NOMO-1 treated with dmso at 0.1 percent for 144 hours (cell line): ENCODE data around the gene ERN2.
"Not testable (repeated sequence)": the region's sequence is repeated elsewhere in the genome, so short reads cannot be mapped to it uniquely, and the experiment has no call there.

Experiments
- DNase-seq: peaks from one replicate; lab custom pipeline; 2025; ENCODE audit not compliant: unreplicated experiment; lab: John Stamatoyannopoulos, UW

Gene ERN2

DNA sequence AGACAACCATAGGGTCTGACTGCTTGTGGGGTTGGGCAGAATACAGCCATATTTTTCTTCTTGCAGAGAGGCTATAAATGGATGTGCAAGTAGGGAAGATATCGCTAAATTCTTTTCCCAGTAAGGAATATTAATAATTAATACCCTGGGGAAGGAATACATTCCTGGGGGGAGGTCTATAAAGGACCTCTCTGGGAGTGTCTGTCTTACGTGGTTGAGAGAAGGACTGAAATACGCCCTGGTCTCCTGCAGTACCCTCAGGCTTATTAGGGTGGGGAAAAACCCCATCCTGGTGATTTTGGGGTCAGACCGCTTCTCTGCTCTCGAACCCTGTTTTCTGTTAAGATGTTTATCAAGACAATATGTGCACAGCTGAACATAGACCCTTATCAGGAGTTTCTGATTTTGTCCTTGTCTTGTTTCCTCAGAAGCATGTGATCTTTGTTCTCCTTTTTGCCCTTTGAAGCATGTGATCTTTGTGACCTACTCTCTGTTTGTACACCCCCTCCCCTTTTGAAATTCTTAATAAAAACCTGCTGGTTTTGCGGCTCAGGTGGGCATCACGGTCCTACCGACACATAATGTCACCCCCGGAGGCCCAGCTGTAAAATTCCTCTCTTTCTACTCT, 9.7 kb upstream of the ERN2 start:
- not testable (repeated sequence) for DNase-seq

DNA sequence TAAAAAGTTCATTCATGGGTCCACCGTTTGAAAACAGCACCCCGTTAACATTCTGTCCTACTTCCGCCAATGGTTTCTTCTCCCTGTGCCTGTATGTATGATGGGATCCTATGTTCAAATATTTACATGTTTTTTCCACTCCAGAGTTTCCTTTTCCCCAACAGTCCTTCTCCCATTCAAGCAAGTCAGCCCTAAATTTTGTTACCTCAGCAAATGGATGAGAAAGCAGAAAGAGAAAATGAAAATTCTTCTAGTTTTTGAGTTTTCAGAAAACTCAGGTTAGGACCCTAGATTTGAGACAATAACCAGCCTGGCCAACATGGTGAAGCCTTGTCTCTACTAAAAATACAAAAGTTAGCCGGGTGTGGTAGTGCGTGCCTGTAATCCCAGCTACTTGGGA, 3.5 kb upstream of the ERN2 start:
- DNase-seq: no peak

DNA sequence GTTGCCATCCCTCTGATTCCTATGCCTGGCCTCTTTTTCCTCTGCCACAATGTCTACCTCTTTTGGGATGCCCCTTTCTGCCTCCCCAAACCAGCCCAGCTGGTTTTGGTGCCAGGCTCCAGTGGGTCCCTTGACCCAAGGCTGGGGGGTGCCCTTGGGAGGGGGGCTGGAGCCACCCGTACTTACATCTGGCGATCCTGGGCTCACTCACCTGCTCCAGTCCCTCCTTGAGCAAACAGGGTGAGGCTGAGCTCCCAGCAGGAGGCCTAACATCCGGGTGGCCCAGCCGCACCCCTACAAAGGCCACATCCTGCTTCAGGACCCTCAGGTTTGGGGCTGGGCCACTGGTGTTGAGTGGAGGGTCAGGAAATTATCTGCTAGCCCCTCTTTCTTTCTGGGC, 1.2 kb downstream of the ERN2 start:
- DNase-seq: no peak

DNA sequence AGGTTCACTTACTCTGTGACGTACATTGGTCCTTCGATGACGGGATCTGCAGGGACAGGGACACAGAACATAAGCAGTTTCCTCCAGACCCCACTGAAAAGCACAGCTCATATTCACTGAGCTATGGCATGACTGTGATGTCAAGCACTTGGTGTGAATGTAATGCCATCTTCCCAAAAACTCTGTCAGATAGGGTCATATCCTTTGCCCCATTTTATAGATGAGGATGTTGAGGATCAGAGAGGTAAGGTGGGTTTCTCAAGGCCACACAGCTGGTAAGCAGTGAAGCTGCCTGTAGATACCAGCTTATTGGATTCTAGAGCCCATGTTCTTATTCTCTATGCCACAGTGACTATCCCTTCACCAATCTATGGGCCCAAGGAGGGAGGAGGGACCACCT, 2.5 kb downstream of the ERN2 start:
- DNase-seq: no peak

DNA sequence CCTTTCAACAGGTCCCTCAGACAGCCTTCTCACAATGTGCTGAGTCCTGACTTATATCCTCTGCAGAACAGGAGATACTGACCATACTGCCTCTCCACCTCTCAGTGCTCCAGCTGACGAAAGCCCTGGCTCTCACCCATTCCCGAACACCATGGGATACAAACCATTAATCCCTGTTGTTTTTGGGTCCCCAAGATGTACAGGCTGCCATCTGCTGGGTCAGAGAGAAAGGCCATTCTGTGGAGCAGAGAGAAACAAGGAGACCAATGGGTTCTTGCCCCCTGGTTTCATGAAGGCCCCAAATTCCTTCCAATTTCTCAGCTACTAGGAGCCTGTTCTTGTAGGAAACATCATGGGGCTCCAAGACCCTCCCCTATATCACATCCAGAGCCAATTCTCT, 3.0 kb downstream of the ERN2 start:
- DNase-seq: no peak

GRCh38 chr16:23709536-23709935, 3.5 kb downstream of the ERN2 start:
- DNase-seq: no peak

- DNase-seq: no peak
These were observed 6.6 kb downstream of the ERN2 start for GRCh38 chr16:23706439-23706838.

- DNase-seq: no peak
These were observed 7.5 kb downstream of the ERN2 start for GRCh38 chr16:23705517-23705902.

DNA sequence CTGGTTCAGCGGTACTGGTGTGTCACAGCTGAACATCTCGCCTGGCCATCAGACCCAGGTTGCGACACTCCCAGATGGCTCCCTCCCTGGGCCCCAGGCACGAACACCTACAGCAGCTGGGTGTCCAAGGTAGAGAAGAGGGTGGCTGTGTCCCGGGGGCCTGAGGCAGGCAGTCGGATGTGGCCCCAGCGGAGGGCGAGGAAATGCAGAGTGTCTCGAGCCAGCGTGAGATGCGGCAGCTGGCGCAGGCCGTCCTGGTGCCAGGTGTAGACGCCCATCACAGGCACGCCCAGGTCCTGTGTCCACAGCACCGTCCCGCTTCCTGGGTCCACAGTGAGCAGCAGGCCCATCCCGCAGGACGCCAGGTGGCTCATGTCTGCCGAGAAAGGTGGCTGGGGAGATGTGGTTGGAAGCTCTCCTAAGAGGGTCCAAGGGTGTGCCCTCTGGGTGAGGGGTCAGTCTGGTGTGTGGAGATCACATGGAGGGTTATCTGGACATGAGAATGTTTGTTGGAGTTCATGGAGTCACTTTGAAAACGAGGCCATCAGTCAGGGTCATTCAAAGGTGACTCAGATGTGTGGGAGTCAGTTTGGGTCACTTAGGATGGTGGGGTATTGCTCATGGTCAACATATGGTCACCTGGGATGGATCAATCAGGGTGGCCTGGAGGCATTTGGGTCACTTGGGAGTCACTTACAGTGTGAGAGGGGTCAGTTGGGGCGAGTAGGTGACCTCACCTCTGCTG, 8.1 kb downstream of the ERN2 start:
- no peak for DNase-seq

GRCh38 chr16:23702951-23703350, 10.1 kb downstream of the ERN2 start:
- DNase-seq: no peak

DNA sequence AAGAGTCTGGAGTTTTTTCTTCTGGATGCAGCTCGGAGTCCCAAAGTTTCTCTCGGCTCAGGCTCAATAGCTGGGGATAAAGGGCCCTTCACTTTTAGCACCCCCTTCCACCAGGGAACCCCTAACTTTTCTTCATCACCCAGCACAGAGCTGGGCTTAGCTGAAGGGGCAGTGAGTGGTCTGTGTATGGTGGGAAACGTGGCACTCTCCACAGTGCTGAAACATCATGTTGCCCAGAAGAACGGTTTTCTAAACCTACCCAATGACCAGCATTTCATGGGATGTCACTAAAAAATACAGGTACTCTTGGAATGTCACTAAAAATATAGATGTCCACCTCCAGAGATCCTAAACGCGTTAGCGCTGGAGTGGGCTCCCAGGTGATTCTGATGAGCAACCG, 12.0 kb downstream of the ERN2 start:
- no peak for DNase-seq

- no peak for DNase-seq
These were observed 12.5 kb downstream of the ERN2 start for GRCh38 chr16:23700509-23700908.

GRCh38 chr16:23700093-23700492, 12.9 kb downstream of the ERN2 start:
- no peak for DNase-seq

DNA sequence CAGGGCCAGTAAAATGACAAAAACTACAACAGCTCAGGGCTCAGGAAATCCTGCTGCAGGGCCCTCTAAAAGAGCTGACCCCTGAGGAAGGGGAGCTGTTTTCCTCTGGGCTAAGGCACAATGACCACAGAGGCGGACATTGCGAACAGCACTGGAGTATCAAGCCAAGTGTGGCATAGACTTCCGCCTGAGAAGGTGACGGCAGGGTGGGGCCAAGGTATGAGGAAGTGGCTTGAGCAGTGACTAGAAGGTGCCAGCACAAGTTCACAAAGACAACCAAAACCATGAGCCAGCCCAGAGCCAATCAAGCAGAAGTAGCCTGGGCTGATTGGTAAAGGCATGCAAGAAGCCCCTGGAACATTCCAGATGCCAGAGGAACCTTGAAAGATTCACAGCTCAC, 13.9 kb downstream of the ERN2 start:
- peak; percentile 50 for DNase-seq

DNA sequence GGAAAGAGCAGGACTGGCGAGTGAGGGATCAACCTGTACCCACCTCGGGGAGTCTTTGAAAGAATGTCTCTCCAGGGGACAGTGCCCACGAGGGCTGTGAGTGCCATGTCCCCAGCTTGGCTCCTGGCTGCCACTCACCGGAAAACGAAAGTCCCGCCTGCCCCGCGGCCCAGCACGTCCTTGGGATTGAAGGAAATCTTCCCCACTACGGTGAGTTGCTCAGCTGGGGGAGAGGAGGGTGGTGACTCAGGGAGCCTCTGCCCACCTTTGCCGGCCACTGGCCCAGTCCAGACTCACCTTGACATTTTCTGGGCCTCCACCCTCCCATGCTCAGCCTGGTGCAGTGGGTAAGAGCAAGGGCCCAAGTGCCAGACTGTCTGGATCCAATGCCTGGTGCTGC, 17.3 kb downstream of the ERN2 start:
- no peak for DNase-seq

GRCh38 chr16:23694644-23695373, 18.2 kb downstream of the ERN2 start:
- no peak for DNase-seq

DNA sequence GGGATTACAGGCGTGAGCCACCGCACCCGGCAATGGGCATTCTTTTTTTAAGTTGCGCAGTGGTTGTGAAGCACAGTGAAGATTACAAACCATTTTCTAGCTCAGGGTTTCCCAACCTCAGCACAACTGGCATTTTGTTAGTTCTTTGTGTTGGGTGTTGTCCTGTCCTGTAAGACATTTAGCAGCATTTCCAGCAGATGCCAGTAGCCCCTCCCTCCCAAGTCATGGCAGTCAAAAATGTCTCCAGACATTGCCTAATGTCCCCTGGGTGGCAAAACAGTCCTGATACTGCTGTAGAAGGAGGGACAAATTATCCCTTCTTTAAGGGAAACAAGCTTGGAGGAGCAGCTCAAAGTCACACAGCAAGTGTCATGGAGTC, 18.8 kb downstream of the ERN2 start:
- DNase-seq: no peak

DNA sequence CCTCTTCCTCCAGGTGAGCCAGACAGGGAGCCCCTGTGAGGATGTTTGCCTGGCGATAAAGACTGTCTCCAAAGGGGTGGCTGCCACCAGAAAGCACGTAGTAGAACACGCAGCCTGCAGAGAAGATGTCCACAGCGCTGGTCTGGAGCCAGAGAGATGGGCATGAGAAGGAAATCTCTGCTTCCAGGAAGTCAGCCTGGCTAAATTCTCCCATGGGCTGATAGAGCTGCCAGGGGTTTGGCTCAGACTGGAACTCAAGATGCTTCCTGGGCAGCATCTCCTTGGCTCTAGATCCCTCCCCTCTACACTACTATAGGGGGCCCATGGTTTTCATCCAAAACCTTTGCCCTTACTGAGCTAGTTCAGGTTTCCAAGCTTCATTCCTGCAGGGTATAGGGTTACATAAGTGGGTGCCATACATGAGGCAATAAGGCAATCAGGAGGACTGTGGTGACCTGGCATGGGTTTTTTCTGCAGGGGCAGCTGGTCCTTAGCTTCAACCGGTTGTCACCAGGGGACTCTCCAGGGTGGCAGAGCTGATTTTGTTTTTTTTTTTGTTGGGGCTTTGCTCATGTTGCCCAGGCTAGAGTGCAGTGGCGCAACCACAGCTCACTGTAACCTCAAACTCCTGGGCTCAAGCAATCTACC, 20.7 kb downstream of the ERN2 start:
- no peak for DNase-seq

- DNase-seq: no peak
These were observed 21.4 kb downstream of the ERN2 start for GRCh38 chr16:23691483-23692189.

DNA sequence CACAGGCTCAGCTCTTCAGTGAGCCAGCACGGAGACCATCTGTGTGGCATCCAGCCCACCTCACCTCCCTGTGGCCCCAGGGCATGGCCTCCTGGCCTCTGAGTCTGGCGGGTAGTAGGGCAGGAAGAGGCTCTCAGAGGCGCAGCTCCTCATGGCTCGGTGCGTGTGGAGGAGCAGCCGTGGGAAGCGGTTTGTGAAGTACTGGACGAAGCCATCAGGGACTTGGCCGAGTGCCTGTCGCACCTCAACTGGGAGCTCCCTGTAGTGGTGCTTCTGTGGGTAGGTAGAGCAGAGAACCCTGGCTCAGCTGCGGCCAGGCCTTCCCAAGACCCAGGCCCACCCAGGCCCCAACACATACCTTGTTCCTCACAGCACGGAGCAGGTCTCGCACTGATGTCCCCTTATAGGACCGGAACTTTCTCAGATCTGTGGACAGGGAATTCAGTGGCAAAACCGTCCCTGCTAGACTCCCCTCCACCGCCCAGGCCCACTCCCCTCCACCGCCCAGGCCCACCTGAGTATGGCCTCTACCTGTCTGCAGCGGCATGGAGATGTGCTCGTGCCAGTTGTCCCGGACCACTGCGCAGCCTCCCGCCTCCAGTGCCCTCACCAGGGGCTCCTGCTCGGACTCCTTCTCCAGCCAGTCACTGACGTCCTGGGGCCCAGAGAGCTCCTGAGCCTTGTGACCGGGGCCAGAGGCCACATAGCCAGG, 22.1 kb downstream of the ERN2 start:
- DNase-seq: no peak
